Measurements from ENCODE around the gene TUBGCP6.
"Not testable (repeated sequence)": the region's sequence is repeated elsewhere in the genome, so short reads cannot be mapped to it uniquely, and the experiment has no call there.

TUBGCP6 gene

DNA sequence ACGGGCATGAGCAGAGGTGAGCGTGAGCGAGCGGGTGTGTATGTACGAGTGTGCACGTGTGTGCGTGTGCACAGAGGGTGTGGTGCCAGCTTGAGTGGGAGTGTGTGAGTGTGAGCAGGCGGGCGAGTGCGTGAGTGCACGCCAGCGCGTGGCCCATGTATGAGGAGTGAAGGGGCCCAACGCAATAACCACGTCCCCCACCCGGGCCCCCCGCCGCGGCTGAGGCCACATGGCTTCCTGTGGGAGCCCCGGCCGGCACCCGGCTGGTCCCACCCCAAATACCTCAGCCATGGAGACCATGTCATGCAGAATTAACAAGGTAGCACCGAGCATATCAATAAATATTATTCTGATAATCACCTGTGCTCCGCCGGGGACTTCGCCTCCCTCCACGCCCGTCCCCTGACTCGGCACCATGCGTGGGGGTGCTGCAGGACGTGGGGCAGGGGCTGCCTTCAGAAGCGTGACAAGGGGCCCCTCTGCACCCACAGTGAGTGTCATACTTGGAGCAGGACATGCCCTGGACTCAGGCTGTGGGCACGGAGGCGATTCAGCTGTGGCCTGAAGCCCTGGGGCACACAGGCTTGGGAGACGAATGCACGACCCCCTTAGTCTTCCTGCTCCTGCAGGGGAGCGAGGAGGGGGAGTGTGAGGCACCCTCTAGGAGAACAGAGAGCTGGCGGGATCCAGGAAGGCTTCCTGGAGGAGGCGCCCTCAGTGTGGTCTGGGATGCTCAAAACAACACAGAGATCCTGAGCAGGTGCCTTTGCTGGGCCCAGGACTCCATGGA, 64.7 kb downstream of the TUBGCP6 start:
- no peak for DNase-seq (ENCODE audit: low read depth)

DNA sequence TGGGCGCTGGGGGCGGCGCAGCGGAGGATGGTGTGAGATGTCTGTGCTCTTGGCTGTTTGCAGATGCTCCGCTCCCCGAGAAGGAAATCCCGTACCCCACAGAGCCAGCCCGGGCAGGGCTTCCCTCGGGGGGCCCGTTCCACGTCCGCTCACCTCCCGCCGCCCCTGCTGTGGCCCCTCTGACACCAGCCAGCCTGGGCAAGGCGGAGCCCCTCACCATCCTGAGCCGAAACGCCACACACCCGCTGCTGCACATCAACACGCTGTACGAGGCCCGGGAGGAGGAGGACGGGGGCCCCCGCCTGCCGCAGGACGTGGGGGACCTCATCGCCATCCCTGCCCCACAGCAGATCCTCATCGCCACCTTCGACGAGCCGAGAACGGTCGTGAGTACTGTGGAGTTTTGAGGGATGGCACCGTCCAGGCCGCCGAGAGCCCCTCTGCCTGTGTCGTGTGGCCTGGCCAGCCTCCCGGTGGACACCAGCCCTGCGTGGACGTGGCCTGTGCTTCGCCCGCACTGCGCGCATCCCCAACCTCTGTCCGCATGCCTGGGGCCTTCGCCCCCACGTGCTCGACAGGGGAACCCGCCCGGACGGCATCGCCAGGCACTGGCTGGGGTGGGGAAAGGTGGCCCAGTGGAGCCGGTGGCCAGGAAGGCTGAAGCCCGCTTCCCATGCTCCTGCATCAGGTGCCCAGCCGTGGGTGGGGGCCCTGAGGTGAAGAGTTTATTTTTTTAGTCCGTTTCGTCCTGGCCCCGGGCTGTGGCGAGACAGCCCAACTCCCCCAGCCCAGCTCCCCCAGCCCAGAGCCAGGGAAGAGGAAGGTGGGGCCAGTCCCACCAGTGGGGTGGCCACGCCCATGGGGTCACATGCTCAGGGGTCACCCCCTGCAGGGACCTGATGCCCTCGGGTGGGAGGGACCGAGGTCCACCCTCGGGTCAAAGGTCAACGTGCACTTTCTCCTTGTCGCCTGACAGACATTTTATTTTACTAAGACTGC, 65.7 kb downstream of the TUBGCP6 start:
- DNase-seq (ENCODE audit: low read depth) = no peak

DNA sequence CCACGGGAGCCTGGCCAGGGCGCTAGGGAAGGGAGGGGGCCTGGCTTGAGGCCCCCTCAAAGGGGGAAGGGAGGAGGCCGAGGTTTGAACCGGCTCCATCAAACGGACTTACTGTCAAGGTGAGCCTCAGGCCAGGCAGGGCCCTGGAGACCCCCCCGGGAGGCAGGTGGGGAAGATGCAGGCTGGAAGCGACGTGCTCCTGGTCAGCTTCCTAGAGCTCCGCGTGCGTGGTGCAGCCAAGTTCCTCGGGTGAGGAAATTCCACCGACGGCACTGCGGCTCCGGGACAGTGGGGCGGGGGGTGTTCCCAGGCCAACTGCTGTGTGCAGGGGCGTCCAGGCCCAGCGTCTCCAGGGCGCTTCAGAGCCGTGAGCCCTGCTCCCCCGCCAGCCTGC, 66.4 kb downstream of the TUBGCP6 start:
- no peak for DNase-seq (ENCODE audit: low read depth)

DNA sequence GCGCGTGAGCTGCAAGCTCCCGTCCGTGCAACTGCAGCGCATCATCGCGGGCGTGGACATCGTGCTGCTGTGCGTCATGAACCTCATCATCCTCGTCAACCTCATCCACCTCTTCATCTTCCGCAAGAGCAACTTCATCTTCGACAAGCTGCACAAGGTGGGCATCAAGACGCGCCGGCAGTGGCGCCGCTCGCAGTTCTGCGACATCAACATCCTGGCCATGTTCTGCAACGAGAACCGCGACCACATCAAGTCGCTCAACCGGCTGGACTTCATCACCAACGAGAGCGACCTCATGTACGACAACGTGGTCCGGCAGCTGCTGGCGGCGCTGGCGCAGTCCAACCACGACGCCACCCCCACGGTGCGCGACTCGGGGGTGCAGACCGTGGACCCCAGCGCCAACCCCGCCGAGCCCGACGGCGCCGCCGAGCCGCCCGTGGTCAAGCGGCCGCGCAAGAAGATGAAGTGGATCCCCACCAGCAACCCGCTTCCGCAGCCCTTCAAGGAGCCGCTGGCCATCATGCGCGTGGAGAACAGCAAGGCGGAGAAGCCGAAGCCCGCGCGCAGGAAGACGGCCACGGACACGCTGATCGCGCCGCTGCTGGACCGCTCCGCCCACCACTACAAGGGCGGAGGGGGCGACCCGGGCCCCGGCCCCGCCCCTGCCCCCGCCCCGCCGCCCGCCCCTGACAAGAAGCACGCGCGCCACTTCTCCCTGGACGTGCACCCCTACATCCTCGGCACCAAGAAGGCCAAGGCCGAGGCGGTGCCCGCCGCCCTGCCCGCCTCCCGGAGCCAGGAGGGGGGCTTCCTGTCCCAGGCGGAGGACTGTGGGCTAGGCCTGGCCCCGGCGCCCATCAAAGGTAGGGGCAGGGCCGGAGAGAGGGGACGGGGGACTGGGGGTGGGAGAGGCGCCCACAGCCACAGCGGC, 67.0 kb downstream of the TUBGCP6 start:
- no peak for DNase-seq (ENCODE audit: low read depth)

DNA sequence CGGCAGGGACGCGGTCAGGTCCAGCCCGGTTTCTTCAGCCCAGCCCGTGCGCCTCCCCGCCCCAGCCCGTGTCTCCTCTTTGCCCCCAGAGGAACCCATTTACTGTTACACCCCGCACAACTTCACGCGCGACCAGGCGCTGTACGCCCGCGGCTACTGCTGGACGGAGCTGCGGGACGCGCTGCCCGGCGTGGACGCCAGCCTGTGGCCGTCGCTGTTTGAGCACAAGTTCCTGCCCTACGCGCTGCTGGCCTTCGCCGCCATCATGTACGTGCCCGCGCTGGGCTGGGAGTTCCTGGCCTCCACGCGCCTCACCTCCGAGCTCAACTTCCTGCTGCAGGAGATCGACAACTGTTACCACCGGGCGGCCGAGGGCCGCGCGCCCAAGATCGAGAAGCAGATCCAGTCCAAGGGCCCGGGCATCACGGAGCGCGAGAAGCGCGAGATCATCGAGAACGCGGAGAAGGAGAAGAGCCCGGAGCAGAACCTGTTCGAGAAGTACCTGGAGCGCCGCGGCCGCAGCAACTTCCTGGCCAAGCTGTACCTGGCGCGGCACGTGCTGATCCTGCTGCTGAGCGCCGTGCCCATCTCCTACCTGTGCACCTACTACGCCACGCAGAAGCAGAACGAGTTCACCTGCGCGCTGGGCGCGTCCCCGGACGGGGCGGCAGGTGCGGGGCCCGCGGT, 67.8 kb downstream of the TUBGCP6 start:
- DNase-seq (ENCODE audit: low read depth) = no peak

DNA sequence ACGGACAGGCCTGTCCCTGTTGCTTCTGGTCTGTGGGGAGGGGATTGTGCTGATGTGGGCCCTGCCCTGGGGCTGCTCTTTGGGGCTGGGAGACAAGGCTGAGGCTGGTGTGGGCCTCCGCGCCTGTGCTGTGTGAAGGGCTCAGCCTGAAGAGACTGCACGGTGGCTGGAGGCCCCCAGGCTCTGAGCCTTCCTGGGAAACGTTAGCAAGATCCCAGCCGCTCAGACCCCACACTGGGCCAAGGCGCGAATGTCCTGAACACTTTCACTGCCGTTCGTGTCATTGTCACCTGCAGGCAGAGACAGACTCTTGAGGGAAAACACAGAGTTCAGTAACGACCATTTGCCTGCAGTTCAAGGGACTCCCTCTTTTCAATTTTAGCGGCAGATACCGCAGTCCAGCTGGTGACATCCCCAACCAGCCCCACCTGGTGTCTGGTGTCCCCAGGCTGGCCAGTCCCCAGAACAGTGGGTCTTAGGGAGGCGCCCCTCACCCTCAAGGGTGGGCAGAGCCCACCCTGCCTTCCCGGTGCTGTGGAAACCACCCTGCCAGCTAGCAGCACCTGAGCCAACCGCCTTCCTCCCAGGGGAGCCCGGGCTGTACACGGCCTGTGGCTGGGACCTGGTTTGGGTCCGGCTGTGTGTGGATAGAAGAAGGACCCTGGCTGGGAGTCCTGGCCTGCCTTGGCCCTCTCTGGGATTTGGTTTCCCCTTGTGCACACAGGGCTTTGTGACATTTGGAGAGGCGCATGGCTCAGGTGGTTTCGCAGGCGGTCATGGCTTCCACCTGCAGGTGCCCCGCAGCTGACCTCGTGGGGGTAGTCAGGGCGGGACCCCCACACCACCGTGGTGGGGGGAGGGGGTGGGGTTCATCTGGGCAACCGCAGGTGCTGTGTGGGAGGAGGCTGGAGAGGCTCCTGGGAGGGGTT, 68.6 kb downstream of the TUBGCP6 start:
- DNase-seq (ENCODE audit: low read depth) = no peak

DNA sequence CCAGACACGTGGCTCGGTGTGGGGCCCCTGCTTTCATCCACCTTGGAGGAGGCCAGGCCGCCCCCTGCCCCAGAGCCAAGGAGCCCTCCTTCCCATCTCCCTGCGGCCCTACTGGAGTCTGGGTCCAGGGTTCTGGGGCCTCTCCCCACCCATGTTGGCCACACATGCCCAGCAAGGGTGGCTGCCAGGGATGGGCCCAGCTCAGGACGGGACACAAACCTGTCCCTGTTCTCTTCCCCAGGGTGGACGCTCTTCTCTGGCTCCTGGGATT, 69.7 kb downstream of the TUBGCP6 start:
- DNase-seq (ENCODE audit: low read depth) = no peak

DNA sequence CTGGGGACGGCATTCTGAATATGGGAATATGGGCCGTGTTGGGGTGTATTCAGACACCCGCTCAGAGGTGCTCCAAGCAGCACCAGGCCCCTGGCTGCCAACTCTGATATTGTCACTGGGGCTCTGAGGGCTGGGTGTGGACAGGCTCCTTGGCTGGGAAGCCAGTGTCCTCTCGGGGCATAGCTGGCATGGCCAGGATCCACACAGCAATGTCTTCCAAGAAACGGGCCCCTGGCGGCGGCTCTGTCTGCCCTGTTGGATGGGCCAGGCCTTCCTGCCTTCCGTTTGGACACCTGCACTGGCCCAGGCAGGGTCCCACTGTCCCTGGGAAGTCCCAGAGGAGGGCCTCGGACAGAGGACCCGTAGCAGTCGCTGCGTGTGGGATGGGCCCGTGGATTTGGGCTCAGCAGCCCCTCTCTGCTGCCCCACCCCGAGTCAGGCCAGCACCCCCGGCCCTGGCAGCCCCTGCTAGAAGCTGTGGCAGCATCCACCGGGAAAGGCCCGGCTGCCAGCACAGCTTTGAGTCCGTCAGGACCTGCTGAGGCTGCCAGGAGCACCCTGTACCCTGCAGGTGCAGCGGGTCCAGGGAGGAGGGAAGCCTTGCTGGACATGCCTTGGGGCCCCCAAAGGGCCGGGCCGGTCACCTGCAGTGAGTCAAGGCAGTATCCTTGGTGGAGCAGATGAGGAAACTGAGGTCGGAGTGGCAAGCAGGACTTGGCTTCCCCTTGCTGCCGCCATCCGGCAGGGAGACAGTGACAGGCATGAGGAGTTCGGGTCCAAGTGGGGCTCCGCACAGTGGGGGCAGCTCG, 70.2 kb downstream of the TUBGCP6 start:
- no peak for DNase-seq (ENCODE audit: low read depth)

DNA sequence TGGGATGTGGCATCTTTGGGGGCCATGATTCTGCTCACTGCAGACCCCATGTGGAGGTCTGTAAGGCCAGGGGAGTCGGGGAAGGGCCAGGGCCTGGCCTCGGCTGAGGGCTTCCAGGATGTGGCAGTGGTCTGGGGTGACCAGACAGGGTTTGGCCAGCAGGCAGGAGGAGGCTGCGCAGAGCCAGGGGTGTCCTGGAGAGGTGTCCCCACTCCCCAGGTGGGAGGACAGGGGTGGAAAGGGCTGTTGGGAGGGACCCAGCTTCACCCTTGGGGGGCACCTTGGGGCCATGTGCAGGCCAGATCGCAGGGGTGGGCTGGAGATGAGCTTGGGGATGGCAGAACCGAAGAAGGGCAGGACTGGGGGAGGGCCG, 70.9 kb downstream of the TUBGCP6 start:
- DNase-seq (ENCODE audit: low read depth) = no peak

DNA sequence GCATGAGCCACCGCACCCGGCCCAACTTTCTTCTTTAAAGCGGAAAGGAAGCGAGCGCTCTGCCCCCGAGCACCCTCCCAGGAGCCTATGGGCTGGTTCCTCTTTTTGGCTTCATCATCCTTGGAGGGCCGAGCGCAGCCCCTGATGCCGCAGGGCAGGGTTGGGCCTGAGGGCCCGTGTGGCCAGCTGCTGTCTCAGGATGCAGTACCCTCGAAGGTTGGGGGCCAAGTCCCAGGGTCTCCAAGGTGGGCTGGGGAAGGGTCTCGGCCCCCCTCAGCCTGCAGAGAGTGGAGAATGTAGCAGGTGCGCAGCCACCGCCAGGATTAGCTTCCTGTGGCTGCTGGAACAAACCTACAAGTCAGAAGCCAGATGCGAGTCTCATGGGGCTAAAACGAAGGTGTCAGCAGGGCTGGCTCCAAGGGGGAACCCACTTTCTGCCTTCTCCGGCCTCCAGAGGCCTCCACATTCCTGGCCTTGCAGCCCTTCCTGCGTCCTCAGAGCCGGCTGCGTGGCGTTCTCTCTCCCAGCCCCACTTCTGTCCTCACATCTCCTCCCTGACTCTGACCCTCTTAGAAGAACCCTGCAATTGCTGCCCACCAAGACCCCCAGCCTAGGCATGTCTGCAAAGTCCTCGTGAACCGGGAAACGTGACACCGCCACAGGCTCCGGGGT, 71.4 kb downstream of the TUBGCP6 start:
- no peak for DNase-seq (ENCODE audit: low read depth)

DNA sequence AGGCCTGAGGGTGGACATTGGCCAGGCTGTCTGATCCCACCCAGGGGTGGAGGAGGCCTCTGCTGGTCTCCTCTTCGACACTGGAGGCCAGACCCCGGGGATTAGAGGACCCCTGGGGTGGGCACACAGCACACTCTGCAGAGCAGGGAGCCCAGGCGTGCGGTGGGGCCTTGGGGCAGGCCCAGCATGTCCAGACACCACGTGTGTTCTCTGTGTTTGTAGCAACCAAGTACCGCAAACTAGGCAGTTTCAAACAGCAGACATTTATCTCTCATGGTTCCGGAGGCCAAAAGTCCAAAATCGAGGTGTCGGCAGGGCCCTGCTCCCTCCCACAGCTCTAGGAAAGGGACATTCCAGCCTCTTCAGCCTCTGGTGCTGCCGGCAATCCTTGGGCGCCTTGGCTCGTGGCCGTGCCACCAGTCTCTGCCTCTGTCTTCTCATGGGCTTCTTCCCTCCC, 72.8 kb downstream of the TUBGCP6 start:
- no peak for DNase-seq (ENCODE audit: low read depth)

DNA sequence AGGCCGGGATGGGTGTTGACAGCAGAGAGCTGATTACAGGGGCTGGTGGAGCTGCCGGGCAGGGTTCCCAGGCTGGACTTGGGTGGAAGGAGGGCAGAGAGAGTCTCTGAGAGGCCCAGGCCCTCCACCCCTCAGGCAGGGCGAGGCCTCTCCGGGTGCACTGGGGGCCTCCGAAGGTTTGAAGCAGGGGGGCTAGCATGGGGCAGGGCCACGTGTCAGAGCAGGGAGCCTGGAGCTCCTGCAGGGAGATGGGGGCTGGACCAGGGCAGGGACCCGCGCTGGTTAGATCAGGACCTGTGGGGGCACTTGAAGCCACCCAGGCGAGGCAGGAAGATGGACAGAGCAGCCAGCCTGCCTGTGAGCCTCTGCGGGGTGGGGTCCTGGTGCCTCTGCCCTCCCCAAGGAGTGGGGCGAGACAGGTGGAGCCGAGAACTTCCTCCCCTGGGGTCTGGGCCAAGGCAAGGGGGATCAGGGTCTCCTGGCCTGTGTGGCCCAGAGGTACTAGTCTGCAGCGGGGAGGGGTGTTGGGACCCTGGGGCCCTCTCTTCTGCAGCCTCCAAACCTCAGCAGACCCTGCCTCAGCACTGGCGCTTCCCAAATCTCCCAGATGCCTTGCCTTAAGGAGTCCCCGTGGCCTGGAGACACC, 73.4 kb downstream of the TUBGCP6 start:
- no peak for DNase-seq (ENCODE audit: low read depth)

DNA sequence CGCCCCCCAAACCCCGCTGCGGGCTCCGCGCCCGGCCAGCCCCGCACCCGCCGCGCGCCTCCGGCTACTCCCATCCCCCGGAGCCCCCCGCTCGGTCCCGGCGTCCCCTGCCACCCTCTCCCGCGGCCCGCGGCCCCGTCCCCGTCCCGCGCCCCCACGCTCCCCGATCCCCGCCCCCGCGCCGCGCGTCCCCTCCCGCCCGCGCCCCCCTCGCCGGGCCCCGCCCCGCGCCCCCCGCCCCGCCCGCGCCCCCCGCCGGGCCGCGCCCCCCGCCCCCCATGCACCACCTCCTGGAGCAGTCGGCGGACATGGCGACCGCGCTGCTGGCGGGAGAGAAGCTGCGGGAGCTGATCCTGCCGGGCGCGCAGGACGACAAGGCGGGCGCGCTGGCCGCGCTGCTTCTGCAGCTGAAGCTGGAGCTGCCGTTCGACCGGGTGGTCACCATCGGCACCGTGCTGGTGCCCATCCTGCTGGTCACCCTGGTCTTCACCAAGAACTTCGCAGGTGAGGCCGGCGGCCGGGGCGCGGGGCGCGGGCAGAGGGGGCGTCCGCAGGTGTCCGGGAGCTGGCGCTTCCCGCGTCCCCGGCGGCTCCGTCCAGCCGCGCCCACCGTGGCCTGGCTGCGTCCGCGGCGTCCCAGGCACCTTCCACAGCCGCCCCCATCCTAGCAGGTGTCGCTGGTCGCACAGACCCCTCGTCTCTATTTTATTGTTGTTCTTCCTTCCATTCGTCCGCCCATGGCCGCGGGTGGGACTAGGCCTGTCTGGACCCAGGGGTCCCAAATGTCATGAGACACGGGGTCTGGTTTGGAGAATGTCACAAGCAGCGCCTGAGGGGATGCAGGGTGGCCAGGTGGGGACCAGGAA, 74.1 kb downstream of the TUBGCP6 start, which contains the start of gene PANX2:
PANX2 (plus strand) TSS at position 279 of the 866 bp plus-strand sequence; CDS start at position 279, 0 bp downstream.
- DNase-seq (ENCODE audit: low read depth) = no peak

DNA sequence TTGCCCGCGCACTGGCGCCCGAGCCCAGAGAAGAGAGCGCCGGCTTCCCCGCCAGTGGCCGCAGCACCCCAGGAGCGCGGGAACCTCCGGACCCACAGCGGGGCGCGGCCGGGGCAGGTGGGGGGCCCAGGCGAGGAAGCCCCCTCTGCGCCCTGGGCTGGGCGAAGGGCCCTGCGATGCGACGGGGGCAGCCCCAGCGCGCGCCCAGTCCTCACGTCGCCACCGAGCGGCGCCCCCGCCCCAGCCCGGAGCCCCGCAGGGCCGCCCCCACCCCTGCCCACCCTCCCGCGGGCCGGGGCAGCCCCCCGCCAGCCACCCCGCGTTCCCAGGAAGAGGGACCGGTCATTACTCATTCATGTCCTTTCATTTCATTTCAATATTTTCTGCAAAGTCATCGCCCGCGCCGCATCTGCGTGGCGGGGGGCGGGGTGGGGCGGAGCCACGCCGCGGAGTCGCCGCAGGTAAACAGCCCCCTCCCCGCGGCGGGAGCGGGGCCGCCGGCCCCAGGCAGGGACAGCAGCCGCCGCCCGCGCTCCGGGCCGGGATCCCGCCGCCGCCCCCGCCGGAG, 75.0 kb downstream of the TUBGCP6 start:
- no peak for DNase-seq (ENCODE audit: low read depth)

DNA sequence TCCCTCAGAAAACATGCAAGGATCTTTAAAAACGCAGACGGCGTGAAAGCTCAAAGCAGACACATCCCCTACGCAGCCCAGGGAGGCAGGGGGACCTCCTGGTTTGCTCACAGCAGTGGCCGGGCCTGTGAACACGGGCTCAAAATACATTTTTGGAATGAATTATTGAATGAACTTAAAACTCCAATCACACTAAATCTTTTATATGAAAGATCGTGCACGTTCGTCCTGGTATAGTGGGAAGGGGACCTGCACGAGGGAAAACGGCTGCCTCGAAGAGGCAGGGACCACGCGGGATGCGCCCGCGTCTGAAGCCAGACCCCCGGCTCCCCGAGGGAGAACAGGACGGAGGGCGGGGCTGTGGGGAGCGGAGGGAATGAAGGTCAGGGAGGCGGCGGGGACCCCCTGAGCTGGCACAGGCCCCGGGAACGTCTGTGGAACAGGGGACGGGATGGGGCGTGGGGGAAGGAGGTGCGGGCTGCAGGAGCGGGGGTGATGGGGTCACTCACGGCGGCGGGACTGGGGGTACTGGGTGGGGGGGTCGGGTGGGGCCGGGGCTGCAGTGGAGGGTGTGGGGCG, 75.6 kb downstream of the TUBGCP6 start:
- DNase-seq (ENCODE audit: low read depth) = no peak

DNA sequence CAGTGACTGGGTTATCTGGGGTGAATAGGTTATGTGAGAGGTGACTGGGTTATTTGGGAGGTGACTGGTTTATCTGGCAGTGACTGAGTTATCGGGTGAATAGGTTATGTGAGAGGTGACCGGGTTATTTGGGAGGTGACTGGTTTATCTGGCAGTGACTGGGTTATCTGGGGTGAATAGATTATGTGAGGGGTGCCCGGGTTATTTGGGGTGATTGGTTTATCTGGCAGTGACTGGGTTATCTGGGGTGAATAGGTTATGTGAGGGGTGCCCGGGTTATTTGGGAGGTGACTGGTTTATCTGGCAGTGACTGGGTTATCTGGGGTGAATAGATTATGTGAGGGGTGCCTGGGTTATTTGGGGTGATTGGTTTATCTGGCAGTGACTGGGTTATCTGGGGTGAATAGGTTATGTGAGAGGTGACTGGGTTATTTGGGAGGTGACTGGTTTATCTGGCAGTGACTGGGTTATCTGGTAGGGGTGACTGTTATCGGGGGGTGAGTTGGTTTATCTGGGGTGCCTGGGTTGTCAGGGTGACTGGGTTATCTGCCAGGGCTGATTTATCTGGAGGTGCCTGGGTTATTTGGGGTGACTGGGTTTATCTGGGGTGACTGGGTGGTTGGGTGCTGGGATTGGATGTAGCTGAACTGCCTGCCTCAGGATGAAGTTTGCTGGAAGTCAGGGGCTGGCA, 76.2 kb downstream of the TUBGCP6 start:
- not testable (repeated sequence) for DNase-seq (ENCODE audit: low read depth)

Measured in activated T-cell treated with anti-CD3 and anti-CD28 coated beads for 1 hour (primary cell).